ENCODE measurements around the gene SLC47A1.
"Not testable (repeated sequence)": the region's sequence is repeated elsewhere in the genome, so short reads cannot be mapped to it uniquely, and the experiment has no call there.

The SLC47A1 gene

GRCh38 chr17:19501219-19501618, 32.4 kb upstream of the SLC47A1 start:
- Histone ChIP-seq H3K4me1 (ENCODE audit: low read depth, poor library complexity, severe bottlenecking) (peaks cover 21% of the 10 kb centered on the region), H4K20me1 (ENCODE audit: insufficient read depth) (no peaks in the 10 kb centered on the region), H3K36me3 (ENCODE audit: insufficient read depth) (no peaks in the 10 kb centered on the region), H3K79me2 (ENCODE audit: insufficient read depth, low read depth) (no peaks in the 10 kb centered on the region), H2AFZ (ENCODE audit: low read depth) (no peak overlapping the region), H3K4me2 (no peak overlapping the region), H3K9ac (no peak overlapping the region), H3K27me3 (ENCODE audit: insufficient read depth, low read depth) (no peaks in the 10 kb centered on the region), H3K4me3 (IDR thresholded peaks at IDR 0.05; ENCODE audit: insufficient read depth, low read depth, low read length) (no peak overlapping the region), H3K27ac (no peak overlapping the region)
- no peak for TF ChIP-seq CTCF (conservative IDR thresholded peaks at IDR 0.05; ENCODE audit: low read depth, low read length)

GRCh38 chr17:19502517-19502916, 31.1 kb upstream of the SLC47A1 start:
- H3K4me3 ChIP-seq (IDR thresholded peaks at IDR 0.05; ENCODE audit: insufficient read depth, low read depth, low read length) = no peak overlapping the region
- no peak overlapping the region for H3K27ac ChIP-seq
- no peak overlapping the region for H3K4me2 ChIP-seq
- no peak overlapping the region for H3K9ac ChIP-seq
- H4K20me1 ChIP-seq (ENCODE audit: insufficient read depth) = no peaks in the 10 kb centered on the region
- H3K27me3 ChIP-seq (ENCODE audit: insufficient read depth, low read depth) = no peaks in the 10 kb centered on the region
- peaks cover 8% of the 10 kb centered on the region for H3K4me1 ChIP-seq (ENCODE audit: low read depth, poor library complexity, severe bottlenecking)
- no peaks in the 10 kb centered on the region for H3K36me3 ChIP-seq (ENCODE audit: insufficient read depth)
- no peak overlapping the region for H2AFZ ChIP-seq (ENCODE audit: low read depth)
- H3K79me2 ChIP-seq (ENCODE audit: insufficient read depth, low read depth) = no peaks in the 10 kb centered on the region
- TF ChIP-seq CTCF (conservative IDR thresholded peaks at IDR 0.05; ENCODE audit: low read depth, low read length) = no peak

- H3K36me3 ChIP-seq (ENCODE audit: insufficient read depth); H2AFZ ChIP-seq (ENCODE audit: low read depth); H3K79me2 ChIP-seq (ENCODE audit: insufficient read depth, low read depth); H3K4me1 ChIP-seq (ENCODE audit: low read depth, poor library complexity, severe bottlenecking); H3K9ac ChIP-seq; H3K4me3 ChIP-seq (IDR thresholded peaks at IDR 0.05; ENCODE audit: insufficient read depth, low read depth, low read length); H4K20me1 ChIP-seq (ENCODE audit: insufficient read depth); H3K27ac ChIP-seq; H3K27me3 ChIP-seq (ENCODE audit: insufficient read depth, low read depth); H3K4me2 ChIP-seq: not testable (repeated sequence)
These were observed 28.1 kb upstream of the SLC47A1 start for GRCh38 chr17:19505561-19505960.

GRCh38 chr17:19507775-19508576, 25.7 kb upstream of the SLC47A1 start:
- no peaks in the 10 kb centered on the region for H3K79me2 ChIP-seq (ENCODE audit: insufficient read depth, low read depth)
- no peaks in the 10 kb centered on the region for H3K36me3 ChIP-seq (ENCODE audit: insufficient read depth)
- no peak overlapping the region for H3K4me3 ChIP-seq (IDR thresholded peaks at IDR 0.05; ENCODE audit: insufficient read depth, low read depth, low read length)
- H3K9ac ChIP-seq = peak overlapping the region; percentile 25; the same call in 1 of the 2 replicates
- H3K27me3 ChIP-seq (ENCODE audit: insufficient read depth, low read depth) = no peaks in the 10 kb centered on the region
- peak overlapping the region; percentile 78 for H2AFZ ChIP-seq (ENCODE audit: low read depth)
- peaks cover 7% of the 10 kb centered on the region for H3K4me1 ChIP-seq (ENCODE audit: low read depth, poor library complexity, severe bottlenecking)
- peak overlapping the region; percentile 34; the same call in 1 of the 2 replicates for H3K4me2 ChIP-seq
- H3K27ac ChIP-seq = 0 out of 2 replicates have a peak overlapping the region, but pooled peaks have one; percentile 22
- TF ChIP-seq CTCF (conservative IDR thresholded peaks at IDR 0.05; ENCODE audit: low read depth, low read length) = no peak
- H4K20me1 ChIP-seq (ENCODE audit: insufficient read depth) = no peaks in the 10 kb centered on the region

- H3K9ac ChIP-seq = no peak overlapping the region; the same call in 1 of the 2 replicates
- no peaks in the 10 kb centered on the region for H3K36me3 ChIP-seq (ENCODE audit: insufficient read depth)
- H3K4me2 ChIP-seq = peak overlapping the region; percentile 34; the same call in 1 of the 2 replicates
- no peak overlapping the region for H3K27ac ChIP-seq
- H3K4me3 ChIP-seq (IDR thresholded peaks at IDR 0.05; ENCODE audit: insufficient read depth, low read depth, low read length) = no peak overlapping the region
- peaks cover 9% of the 10 kb centered on the region for H3K4me1 ChIP-seq (ENCODE audit: low read depth, poor library complexity, severe bottlenecking)
- H2AFZ ChIP-seq (ENCODE audit: low read depth) = peak overlapping the region; percentile 41; the same call in 1 of the 2 replicates
- H3K79me2 ChIP-seq (ENCODE audit: insufficient read depth, low read depth) = no peaks in the 10 kb centered on the region
- TF ChIP-seq CTCF (conservative IDR thresholded peaks at IDR 0.05; ENCODE audit: low read depth, low read length) = no peak
- H3K27me3 ChIP-seq (ENCODE audit: insufficient read depth, low read depth) = no peaks in the 10 kb centered on the region
- no peaks in the 10 kb centered on the region for H4K20me1 ChIP-seq (ENCODE audit: insufficient read depth)
These were observed 25.1 kb upstream of the SLC47A1 start for GRCh38 chr17:19508577-19508867.

- H3K27ac ChIP-seq; H3K9ac ChIP-seq; H3K79me2 ChIP-seq (ENCODE audit: insufficient read depth, low read depth); H3K36me3 ChIP-seq (ENCODE audit: insufficient read depth); H3K4me2 ChIP-seq; H3K4me3 ChIP-seq (IDR thresholded peaks at IDR 0.05; ENCODE audit: insufficient read depth, low read depth, low read length); H3K27me3 ChIP-seq (ENCODE audit: insufficient read depth, low read depth); H4K20me1 ChIP-seq (ENCODE audit: insufficient read depth); H2AFZ ChIP-seq (ENCODE audit: low read depth): not testable (repeated sequence)
- H3K4me1 ChIP-seq (ENCODE audit: low read depth, poor library complexity, severe bottlenecking) = peaks cover 18% of the 10 kb centered on the region
These were observed 24.3 kb upstream of the SLC47A1 start for GRCh38 chr17:19509281-19509852.

All from KMS-11 (cell line).